ENCODE measurements around the gene ZNF334.
A peak's percentile ranks its signal among the peaks of the same experiment; 100 is the strongest.

Gene ZNF334

DNA sequence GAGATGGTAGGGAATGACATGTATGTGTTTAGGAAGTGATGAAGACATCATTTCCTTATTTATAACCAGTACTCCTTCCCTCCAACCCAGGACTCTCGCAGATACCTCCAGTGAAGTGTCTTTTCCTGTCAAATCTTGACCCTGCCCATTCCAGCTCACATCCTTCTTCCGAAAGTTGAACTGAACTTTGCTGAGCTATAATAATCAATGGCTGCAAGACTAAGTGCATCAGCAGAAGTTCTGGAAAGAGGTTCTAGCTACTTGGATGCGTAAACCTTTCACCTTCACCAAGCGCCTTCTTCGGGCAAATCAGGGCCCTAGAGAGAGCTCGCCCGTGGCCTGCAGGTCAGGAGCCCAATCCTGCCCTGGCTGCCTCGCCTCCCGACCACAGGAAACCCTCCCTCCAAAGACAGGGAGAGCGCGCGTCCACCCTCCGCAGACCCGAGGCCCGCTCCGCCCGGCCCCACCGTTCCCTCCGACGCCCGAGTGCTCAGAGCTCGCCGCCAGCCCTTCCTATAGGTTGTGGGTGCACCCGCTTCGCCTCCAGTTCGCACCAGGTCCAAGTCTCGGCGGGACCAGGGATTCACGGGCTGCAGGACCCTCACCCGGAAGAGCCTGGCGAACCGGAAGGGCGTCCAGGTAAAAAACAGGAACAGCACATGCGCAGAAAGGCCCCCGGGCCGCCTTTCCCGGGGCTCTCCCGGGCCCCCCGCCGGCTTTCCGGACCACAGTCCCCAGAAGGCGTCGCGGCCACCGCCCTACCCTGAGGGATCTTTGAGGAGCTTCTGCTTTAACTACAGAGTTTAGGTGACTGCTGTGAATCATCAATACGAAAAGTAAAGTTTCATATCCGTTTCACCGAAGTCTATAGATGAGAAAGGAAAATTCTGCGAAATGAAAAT, at the start of gene ZNF334:
Gene ZNF334, minus strand, starts transcription at position 617 of the 902 bp plus-strand sequence. CDS start 1,457 bp downstream, outside the sequence.
- DNase-seq = no peak

- DNase-seq = no peak
Measured at GRCh38 chr20:46562373-46563169, 49.2 kb upstream of the ZNF334 start.

- no peak for DNase-seq
Measured at GRCh38 chr20:46562009-46562372, 48.6 kb upstream of the ZNF334 start.

DNA sequence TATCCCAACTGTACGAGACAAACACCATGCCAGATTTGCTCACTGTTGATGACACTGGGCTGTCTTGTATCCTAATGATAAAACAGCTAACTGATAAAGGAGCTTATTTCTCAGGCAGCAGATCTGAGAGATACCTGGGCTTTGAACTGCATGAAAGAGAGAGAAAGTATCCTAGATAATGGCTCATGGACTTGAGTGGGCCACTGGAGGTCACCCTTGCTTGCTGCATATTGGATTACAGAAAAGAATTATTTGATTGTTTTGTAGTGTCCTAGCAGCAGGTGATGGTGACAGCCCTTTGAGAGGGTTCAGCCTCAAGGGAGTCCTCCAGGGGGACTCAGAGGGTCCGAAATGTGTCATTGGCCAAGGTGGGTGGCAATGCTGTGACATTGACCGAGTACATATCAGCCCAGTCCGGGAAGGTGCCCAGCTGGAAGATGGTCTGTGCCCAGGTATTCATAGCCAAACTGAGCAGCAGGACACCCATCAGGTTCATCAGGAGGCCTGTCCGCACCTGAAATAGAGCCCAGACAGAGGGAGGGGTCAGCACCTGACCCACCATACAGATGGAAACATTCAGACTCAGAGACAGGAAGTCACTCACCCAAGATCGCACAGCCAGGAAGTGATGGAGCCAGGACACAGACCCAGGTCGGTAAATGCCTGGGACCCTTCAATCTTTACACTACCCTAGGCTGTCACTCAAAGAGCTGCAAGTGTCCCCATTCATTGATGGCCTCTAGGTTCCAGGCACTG, 46.5 kb upstream of the ZNF334 start:
- DNase-seq = no peak

DNA sequence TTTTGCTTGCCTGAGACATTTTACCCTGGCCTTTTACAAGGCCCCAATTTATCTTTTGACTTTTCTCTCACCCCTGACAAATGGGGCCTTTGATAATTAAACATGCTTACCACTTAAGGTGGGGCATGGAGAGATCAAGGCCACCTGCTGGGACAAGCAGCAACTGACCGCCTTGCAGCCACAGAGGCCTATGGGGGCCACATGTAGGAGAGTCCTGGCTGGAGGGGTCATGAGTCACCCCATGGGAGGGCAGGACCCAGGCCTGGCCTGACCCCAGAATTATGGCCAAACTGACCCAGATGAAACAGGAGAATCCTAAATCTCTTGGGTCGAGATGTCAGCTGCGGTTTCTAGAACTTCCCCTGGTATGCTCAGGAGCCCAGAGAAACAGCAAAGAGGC, 45.6 kb upstream of the ZNF334 start:
- DNase-seq = no peak

GRCh38 chr20:46558511-46558959, 45.2 kb upstream of the ZNF334 start:
- no peak for DNase-seq

DNA sequence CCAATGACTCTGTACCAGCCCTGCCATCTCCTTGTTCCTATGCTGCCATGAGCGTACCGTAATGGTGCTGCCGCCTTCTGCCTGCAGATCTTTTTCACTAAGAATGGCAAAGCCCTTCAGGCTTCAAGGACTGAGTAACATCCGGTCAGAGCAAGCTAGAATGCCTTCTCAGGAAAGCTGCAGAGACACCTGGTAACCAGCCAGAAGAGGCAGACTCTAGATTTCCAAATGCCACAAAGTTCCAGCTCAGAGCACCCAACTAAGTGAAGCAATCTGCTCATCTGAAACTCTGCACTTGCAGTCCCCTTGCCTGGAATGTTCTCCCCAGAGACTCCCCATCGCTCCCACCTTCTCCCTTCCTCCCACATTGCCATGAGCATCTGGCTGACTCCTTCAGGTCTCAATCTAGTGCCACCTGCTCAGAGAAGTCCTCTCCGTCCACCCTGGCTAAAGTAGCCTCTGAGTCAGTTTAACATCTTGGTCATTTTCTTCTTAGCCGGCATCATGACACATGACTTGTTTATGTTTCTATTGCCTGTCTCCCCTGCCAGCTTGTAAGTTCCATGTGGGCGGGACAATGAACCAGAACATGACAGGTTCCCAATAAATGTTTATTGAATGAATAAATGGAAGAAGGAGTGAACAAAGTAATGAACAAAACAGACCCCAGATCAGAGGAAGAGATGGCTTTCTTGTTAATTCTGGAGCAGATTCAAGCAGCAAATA, 44.0 kb upstream of the ZNF334 start:
- DNase-seq = no peak

GRCh38 chr20:46555370-46555956, 42.1 kb upstream of the ZNF334 start:
- no peak for DNase-seq

DNA sequence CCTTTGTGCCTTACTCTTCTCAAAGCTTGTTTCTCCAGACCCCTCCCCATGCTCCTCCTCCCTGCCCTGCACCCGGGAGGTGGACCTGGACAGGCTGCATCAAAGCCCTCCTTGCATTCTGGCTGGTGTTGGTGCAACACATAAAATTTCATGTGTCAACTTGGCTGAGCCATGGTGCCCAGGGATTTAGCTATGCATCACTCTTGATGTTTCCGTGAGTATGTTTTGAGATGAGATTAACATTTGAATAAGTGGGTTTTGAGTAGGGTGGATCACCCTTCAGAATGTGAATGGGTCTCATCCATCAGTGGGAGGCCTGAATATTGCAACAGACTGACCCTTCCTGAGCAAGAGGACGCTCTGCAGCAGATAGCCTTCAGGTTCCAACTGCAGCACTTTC, 41.5 kb upstream of the ZNF334 start:
- no peak for DNase-seq

DNA sequence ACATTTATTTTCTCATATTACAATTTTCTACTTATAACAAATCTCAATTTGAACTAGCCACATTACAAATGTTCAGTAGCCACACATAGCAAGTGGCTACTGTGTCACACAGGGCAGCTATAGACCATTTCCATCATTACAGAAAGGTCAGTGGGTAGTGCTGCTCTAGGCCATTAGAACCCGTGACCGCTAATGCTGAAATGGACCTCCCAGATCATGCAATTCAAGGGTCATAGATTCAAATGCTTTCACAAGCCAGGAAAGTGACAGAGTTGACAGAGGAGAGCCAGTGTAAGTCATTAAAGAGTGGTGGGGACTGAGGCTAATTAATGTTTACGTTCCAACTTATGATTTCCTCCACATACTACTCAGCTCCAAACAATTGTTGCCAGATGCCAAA, 40.6 kb upstream of the ZNF334 start:
- no peak for DNase-seq

- DNase-seq = peak; percentile 20
Measured at GRCh38 chr20:46552460-46553420, 39.4 kb upstream of the ZNF334 start.

GRCh38 chr20:46551522-46552381, 38.4 kb upstream of the ZNF334 start:
- no peak for DNase-seq

- peak; percentile 38 for DNase-seq
Measured at GRCh38 chr20:46550461-46550860, 37.1 kb upstream of the ZNF334 start, which contains the start of gene OCSTAMP. Gene OCSTAMP (minus strand): TSS chr20:46550654. CDS start chr20:46550560, 94 bp downstream.

GRCh38 chr20:46549188-46549972, 36.0 kb upstream of the ZNF334 start:
- DNase-seq = no peak

- no peak for DNase-seq
Measured at GRCh38 chr20:46548688-46549087, 35.3 kb upstream of the ZNF334 start.

DNA sequence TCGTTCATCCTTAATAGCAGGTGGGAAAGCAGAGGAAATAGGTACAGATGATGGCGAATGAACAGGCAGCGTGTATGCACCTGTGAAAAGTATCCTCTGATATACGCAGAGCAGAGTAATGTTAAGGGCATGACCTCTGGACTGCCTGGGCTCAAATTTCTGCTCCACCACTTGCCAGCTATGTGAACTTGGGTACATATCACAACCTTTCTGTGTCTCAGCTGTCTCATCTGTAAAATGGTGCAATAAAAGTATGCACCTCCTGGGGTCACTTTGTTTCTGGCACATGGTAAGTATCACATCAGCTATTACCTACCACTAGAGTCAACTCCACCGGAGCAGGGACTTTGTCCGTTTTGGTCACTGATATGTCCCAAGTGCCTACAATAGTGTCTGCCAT, 34.6 kb upstream of the ZNF334 start:
- no peak for DNase-seq

GRCh38 chr20:46546936-46547335, 33.6 kb upstream of the ZNF334 start:
- no peak for DNase-seq

- no peak for DNase-seq
Measured at GRCh38 chr20:46546298-46546697, 32.9 kb upstream of the ZNF334 start.

GRCh38 chr20:46545827-46546138, 32.4 kb upstream of the ZNF334 start:
- no peak for DNase-seq
